Astrocyte (in vitro differentiated cells and primary cell): Measurements from ENCODE around the gene IRF4.

Source experiments
- EZH2 ChIP-seq: IDR thresholded peaks from 2 replicates; pipeline ENCODE4 v1.6.1; 2012; ENCODE audit warnings: mild to moderate bottlenecking, low read length, inconsistent platforms; ENCODE audit not compliant: insufficient read depth
- TF ChIP-seq, protein P1 (sequence below): IDR thresholded peaks from 2 replicates; pipeline ENCODE4 v1.5.1; 2011; ENCODE audit warnings: low read depth, mild to moderate bottlenecking, inconsistent platforms, low read length, moderate library complexity; ENCODE audit not compliant: insufficient read depth

- TF ChIP-seq, protein P1, sequence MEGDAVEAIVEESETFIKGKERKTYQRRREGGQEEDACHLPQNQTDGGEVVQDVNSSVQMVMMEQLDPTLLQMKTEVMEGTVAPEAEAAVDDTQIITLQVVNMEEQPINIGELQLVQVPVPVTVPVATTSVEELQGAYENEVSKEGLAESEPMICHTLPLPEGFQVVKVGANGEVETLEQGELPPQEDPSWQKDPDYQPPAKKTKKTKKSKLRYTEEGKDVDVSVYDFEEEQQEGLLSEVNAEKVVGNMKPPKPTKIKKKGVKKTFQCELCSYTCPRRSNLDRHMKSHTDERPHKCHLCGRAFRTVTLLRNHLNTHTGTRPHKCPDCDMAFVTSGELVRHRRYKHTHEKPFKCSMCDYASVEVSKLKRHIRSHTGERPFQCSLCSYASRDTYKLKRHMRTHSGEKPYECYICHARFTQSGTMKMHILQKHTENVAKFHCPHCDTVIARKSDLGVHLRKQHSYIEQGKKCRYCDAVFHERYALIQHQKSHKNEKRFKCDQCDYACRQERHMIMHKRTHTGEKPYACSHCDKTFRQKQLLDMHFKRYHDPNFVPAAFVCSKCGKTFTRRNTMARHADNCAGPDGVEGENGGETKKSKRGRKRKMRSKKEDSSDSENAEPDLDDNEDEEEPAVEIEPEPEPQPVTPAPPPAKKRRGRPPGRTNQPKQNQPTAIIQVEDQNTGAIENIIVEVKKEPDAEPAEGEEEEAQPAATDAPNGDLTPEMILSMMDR: no peak
- no peak for TF ChIP-seq EZH2
These were observed 2.4 kb upstream of the IRF4 start for GRCh38 chr6:389143-389542.
